Measurements from ENCODE around the gene DFFB.

DNA sequence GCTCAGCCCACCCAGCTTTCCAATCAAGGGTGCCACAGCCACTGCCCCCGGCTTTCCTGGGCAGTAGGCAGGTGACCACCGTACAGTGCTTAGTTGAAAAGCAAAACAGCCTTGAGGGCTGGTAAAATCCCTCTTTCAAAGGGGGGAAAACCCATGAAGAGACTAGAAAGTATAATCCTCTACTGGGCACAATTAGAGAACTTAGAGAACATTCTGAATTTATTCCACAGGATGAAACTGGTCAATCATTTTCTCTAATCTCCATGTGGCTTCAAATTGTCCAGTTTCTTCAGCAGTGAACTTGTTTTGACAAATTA lies 45.7 kb upstream of the DFFB start:
- TF ChIP-seq CTCF (conservative IDR thresholded peaks at IDR 0.05 in 1 of 2, IDR thresholded peaks at IDR 0.05 in 1 of 2; ENCODE audit: low read depth in 1 of 2, low read length in 2 of 2) (no peak), EZH2 (IDR thresholded peaks at IDR 0.05; ENCODE audit: low read length, missing control alignments) (no peak)

All from fibroblast of lung (primary cell).